HG03135 (cell line): Measurements from ENCODE around the gene CLN6.
"Not testable (repeated sequence)": the region's sequence is repeated elsewhere in the genome, so short reads cannot be mapped to it uniquely, and the experiment has no call there.

Experiments
- ATAC-seq: cut with Tn5 transposase; IDR thresholded peaks from one replicate; pipeline ENCODE4 v1.9.1; 2021; ENCODE audit warnings: mild to moderate bottlenecking, moderate library complexity; ENCODE audit not compliant: unreplicated experiment

The CLN6 gene

GRCh38 chr15:68207176-68207935 is 22.2 kb downstream of the CLN6 start:
- ATAC-seq = no peak

- ATAC-seq = no peak
Measured at GRCh38 chr15:68206711-68207151, 22.8 kb downstream of the CLN6 start.

- ATAC-seq = no peak
Measured at GRCh38 chr15:68205954-68206539, 23.5 kb downstream of the CLN6 start.

GRCh38 chr15:68205558-68205944 is 24.0 kb downstream of the CLN6 start:
- ATAC-seq = no peak

GRCh38 chr15:68204776-68205557 is 24.6 kb downstream of the CLN6 start, which contains the start of gene CALML4:
Gene CALML4 (minus strand): TSS chr15:68205332. CDS start chr15:68205247, 85 bp downstream.
- ATAC-seq = no peak

GRCh38 chr15:68204361-68204760 is 25.2 kb downstream of the CLN6 start:
- ATAC-seq = no peak

GRCh38 chr15:68203956-68204355 is 25.6 kb downstream of the CLN6 start:
- no peak for ATAC-seq

GRCh38 chr15:68203486-68203885 is 26.0 kb downstream of the CLN6 start:
- no peak for ATAC-seq

GRCh38 chr15:68202994-68203393 is 26.5 kb downstream of the CLN6 start:
- ATAC-seq = not testable (repeated sequence)

- no peak for ATAC-seq
Measured at GRCh38 chr15:68201879-68202261, 27.7 kb downstream of the CLN6 start.

- no peak for ATAC-seq
Measured at GRCh38 chr15:68201153-68201878, 28.2 kb downstream of the CLN6 start.

GRCh38 chr15:68200016-68200861 is 29.3 kb downstream of the CLN6 start:
- ATAC-seq = no peak

GRCh38 chr15:68199340-68199739 is 30.2 kb downstream of the CLN6 start:
- ATAC-seq = no peak

- ATAC-seq = no peak
Measured at GRCh38 chr15:68197661-68198437, 31.7 kb downstream of the CLN6 start.

GRCh38 chr15:68197170-68197492 is 32.4 kb downstream of the CLN6 start:
- ATAC-seq = no peak

GRCh38 chr15:68196445-68197169 is 32.9 kb downstream of the CLN6 start:
- ATAC-seq = no peak

- no peak for ATAC-seq
Measured at GRCh38 chr15:68195336-68196112, 34.0 kb downstream of the CLN6 start.
